GM15510 (cell line): Measurements from ENCODE around the gene PDGFB.

Experiments used
- POLR2A ChIP-seq: IDR thresholded peaks from 3 replicates; pipeline ENCODE4 v1.6.1; 2011; ENCODE audit warnings: borderline replicate concordance; ENCODE audit not compliant: insufficient read length; ENCODE audit errors: extremely low read depth

The PDGFB gene

GRCh38 chr22:39232246-39232645 lies 12.5 kb downstream of the PDGFB start:
- TF ChIP-seq POLR2A = no peak

GRCh38 chr22:39231197-39231950 lies 13.4 kb downstream of the PDGFB start:
- no peak for TF ChIP-seq POLR2A

- no peak for TF ChIP-seq POLR2A
These were observed 14.3 kb downstream of the PDGFB start for GRCh38 chr22:39230261-39231196.

DNA sequence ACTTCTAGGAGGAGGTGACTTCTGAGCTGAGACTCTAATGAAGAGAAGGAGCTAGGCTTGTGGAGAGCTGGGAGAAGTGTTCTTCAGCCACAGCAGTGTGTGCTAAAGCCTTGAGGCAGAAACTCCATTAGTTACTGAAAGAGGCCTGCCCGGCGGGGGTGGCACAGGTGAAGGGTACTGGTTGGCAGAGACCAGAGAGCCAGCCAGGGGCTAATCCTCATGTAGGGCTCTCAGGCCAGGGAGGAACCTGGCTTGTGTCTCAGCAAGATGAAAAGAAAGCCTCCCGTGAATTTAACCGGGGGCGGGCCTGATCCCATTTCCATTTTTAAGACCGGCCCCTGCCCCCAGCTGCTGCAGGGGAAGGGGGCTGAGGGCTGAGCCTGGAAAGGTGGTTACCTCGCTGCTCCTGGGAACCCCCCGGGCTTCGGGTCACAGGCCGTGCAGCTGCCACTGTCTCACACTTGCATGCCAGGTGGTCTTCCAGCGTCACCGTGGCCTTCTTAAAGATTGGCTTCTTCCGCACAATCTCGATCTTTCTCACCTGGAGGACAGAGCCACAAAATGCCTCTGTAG lies 15.0 kb downstream of the PDGFB start:
- TF ChIP-seq POLR2A = no peak

- no peak for TF ChIP-seq POLR2A
These were observed 15.7 kb downstream of the PDGFB start for GRCh38 chr22:39229075-39229474.

- TF ChIP-seq POLR2A = no peak
These were observed 17.1 kb downstream of the PDGFB start for GRCh38 chr22:39227542-39228272.

- TF ChIP-seq POLR2A = no peak
These were observed 18.4 kb downstream of the PDGFB start for GRCh38 chr22:39226353-39226752.

DNA sequence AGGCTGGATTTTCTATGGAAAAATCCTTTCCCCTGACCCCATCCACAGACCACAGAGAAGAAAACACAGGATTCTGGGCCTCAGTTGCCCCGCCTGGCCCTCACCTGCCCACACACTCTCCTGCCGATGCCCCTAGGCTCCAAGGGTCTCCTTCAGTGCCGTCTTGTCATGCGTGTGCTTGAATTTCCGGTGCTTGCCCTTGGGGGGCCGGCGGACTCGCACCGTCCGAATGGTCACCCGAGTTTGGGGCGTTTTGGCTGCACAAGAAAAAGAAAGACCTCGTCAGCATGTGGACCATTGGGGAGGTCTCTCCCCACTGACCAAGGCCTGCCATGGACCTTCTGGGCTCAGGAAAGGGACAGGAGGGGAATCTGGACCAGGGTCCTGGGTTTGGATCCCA lies 19.2 kb downstream of the PDGFB start:
- TF ChIP-seq POLR2A = no peak

DNA sequence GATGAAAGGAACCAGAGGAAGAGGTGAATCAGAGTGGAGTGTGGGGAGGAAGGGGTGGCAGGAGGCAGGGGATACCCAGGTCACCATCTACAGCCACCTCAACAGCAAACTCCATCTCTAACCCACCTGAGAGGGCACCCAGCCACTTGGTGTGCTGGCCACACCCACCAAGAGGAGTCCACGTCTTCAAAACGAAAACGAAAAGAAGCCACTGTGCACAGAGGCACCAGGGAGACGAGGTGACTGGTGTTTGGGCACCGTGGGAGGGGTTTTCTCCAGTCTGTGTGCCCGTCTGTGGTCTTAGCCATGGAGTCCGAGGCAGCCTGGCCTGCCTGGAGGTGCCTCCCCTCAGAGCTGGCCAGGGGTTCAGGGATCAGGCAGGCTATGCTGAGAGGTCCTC lies 20.2 kb downstream of the PDGFB start:
- TF ChIP-seq POLR2A = no peak

- TF ChIP-seq POLR2A = no peak
These were observed 21.6 kb downstream of the PDGFB start for GRCh38 chr22:39223091-39223710.

DNA sequence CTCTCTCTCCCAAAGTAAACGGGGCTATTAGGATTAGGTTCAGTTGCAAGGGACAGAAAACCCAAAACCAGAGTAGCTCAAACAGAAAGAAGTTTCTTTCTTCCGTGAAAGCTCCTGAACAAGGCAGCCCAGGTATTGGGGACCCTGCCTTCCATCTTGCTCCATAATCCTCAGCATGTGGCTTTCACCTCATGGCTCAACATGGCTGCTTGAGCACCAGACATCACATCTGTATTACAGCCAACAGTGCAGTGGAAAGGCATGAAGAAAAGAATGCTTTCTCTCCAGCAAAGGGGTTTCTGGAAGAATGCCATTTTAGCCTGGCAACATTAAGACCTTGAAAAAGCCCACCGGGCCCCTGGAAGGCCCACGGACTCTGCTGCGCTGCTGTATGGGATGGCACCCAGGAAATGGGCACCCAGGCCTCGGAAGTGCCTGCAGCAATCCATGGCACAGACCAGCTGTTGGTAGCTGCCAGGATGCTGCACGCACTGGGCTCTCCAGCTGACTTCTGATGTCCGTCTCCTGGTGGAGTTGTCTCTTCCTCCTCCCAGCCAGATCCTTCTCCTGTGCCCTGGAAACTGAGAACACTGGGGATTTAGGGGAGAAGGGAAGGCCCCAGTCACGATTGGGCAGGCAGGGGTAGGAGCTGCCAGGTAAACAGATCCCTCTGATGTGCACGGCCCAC lies 22.6 kb downstream of the PDGFB start:
- no peak for TF ChIP-seq POLR2A

- TF ChIP-seq POLR2A = no peak
These were observed 23.6 kb downstream of the PDGFB start for GRCh38 chr22:39220890-39221850.

DNA sequence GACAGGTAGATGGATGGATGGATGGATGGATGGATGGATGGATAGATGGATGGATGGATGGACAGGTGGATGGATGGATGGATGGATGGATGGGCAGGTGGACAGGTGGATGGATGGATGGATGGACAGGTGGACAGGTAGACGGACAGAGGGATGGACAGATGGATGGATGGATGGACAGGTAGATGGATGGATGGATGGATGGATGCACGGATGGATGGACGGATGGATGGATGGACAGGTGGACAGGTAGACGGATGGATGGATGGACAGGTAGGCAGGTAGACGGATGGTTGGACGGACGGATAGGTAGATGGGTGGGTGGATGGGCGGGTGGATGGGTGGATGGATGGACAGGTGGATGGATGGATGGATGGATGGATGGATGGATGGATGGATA lies 24.3 kb downstream of the PDGFB start:
- no peak for TF ChIP-seq POLR2A
